Endometrial microvascular endothelial cells (primary cell): ENCODE measurements around the gene SMIM44. TPM values are rescaled to one million over a fixed set of nuclear protein-coding genes. Genes with fewer than 3 reads are reported as not detected.

Experiments used
- in situ Hi-C: cut with HindIII; loops from 2 replicates; pipeline ENCODE4 v1.10.0; 2017; ENCODE audit warnings: low sequenced_read_pairs, low pct_unique_long_range_greater_than_20kb; ENCODE audit errors: inconsistent ontology term
- total RNA-seq: library from RNA; depleted of rRNA; stranded (reverse); fragments of >200 nt; gene quantifications from one replicate; pipeline ENCODE4 v1.2.3, GENCODE V29; 2015; ENCODE audit errors: inconsistent ontology term

SMIM44 gene
- total RNA-seq, 1 donor from 2014 or later: not detected

DNA sequence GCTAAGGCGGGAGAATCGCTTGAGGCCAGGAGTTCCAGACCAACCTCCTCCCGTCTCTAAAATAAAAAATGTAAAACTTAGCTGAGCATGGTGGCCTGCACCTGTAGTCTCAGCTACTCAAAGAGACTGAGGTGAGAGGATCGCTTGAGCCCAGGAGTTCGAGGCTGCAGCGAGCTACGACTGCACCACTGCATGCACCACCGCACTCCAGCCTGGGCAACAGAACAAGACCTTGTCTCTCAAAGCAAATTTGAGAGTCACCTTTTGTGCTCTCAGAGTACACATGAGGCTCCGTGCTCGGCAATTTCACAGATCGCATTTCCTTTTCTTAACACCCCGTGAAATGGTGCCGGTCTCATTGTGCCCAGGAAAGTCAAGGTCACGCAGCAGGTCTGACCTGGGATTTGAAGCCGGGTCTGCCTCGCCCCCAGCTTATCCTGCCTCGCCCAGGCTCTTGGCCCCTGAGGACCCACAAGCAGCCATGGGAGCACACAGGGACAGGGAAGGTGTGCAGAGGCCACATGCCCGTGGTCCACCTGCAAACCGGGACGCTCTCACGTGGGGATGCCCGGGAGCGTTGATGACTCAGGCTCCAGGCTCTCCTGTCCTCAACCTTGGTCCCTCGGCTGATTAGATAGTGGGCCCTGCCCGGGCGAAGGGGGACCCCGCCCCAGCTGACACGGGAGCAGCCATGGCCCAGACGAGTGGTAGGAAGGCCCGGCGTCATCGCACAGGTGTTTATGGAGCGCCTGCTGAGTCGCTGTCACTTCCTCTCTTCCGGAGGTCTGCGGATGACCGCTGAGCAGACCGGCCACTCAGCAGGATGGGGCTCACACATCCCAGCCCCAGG is 1.8 kb downstream of the SMIM44 start:
- in situ Hi-C loops: no loop called here

GRCh38 chr19:3480383-3481091 is 2.7 kb downstream of the SMIM44 start, which contains the start of gene SMIM24:
Gene SMIM24, minus strand, starts transcription at chr19:3480525. Its CDS starts 62 bp downstream, at chr19:3480463.
- in situ Hi-C loops: no loop called here

DNA sequence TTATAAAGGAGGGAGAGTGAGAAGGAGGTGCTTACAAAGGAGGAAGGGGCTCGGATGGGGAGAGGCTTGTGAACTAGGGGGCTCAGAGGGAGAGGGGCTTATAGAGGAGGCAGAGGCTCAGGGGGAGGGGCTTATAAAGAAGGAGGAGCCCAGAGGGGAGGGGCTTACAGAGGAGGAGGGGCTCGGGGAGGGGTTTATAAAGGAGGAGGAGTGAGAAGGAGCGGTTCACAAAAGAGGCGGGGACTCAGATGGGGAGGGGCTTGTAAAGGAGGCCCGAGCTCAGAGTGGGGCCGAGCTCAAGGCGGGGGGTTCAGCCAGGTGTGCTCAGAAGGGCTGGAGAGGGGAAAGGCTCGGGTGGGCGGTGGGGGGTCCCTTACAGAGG is 3.4 kb downstream of the SMIM44 start:
- in situ Hi-C loops: no loop called here

DNA sequence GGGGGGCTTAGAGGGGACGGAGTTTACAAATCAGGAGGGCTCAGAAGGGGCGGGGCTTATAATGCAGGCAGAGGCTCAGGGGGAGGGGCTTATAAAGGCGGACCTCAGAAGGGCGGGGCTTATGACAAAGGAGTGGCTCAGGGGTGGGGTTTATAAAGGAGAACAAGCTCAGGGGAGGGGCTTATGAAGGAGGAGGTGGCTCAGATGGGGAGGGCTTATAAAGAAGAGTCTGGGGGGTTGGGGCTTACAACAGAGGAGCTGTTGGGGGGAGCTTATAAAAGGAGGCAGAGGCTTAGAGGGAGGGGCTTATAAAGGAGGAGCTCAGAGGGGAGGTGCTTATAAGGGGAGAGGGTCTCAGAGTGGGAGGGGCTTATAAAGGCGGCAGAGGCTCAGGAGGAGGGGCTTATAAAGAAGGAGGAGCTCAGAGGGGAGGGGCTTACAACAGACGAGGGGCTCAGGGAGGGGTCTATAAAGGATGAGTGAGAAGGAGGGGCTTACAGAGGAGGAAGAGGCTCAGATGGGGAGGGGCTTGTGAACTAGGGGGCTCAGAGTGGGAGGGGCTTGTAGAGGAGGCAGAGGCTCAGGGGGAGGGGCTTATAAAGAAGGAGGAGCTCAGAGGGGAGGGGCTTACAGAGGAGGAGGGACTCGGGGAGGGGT is 3.9 kb downstream of the SMIM44 start:
- in situ Hi-C loops: no loop called here

DNA sequence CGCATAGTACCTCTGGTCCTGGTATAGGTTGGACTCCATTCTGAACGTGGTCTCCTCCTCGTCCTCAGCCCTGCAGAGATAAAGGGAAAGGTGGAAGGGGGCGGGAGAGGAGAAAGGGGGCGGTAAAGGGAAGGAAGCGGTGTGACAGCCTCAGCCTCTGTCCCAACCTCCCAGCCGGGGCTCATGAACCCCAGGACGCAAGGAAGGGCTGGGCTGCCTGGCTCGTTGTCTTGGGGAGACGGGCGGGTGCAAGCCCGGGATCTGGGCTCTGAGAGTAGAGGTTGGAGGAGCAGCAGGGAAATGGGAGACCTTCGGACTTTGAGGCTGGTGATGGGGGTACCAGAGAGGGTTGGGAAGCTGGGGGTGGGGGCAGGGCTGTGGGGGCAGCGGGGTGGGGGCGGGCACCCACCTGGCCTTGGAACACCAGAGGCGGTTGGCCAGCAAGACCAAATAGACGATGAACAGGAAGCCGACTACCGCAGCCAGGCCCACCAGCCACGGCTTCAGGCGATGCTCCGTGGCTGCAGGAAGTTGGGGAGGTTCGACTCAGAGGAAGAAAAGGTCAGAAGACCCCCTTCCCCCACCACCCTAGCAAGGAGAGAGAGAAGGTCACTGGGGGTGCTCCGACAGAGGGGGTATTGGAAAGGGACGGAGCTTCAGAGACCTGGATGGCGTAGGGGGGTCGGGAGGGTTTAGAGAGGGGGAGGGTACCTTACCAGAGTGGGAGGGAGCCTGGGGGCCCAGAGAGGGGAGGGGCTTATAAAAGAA is 4.6 kb downstream of the SMIM44 start:
- in situ Hi-C loops: no loop called here

DNA sequence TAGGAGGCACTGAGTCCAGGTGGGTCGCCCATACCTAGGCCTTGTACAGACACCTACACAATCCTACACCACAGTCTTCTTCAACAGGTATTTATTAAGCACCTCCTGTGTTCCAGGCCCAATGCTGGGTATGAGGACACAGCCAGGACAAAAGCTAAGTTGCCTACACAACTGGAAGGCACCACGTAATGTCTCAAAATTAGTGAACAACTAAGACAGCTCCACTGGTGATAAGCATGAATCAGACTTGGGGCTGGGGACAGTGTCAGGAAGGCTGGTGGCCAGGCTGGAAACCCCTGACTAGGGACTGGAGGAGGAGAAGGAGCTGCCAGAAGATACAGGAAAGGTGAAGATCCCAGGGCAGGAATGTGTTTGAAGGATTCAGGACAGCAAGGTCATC is 5.3 kb downstream of the SMIM44 start:
- in situ Hi-C loops: no loop called here

DNA sequence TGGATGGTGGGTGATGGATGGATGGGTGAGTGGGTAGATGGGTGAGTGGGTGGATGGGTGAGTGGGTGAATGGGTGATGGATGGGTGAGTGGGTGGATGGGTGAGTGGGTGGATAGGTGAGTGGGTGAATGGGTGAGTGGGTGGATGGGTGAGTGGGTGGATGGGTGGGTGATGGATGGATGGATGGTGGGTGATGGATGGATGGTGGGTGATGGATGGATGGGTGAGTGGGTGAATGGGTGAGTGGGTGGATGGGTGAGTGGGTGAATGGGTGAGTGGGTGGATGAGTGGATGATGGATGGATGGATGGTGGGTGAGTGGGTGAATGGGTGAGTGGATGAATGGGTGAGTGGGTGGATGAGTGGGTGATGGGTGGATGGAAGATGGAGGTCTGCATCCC is 5.7 kb downstream of the SMIM44 start:
- in situ Hi-C loops: no loop called here

DNA sequence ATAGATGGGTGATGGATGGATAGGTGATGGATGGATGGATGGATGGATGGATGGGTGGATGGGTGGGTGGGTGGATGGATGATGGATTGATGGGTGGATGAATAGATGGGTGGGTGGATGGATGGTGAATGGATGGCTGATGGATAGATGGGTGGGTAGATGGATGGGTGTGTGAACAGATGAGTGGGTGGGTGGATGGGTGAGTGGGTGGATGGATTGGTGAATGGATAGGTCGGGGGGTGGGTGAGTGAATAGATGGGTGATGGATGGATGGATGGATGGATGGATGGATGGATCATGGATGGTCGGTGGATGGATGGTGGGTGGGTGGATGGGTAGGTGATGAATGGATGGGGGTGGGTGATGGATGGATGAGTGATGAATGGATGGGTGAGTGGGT is 6.4 kb downstream of the SMIM44 start:
- in situ Hi-C loops: no loop called here

- in situ Hi-C loops: no loop called here
Observed at GRCh38 chr19:3475449-3475848, 7.8 kb downstream of the SMIM44 start.

DNA sequence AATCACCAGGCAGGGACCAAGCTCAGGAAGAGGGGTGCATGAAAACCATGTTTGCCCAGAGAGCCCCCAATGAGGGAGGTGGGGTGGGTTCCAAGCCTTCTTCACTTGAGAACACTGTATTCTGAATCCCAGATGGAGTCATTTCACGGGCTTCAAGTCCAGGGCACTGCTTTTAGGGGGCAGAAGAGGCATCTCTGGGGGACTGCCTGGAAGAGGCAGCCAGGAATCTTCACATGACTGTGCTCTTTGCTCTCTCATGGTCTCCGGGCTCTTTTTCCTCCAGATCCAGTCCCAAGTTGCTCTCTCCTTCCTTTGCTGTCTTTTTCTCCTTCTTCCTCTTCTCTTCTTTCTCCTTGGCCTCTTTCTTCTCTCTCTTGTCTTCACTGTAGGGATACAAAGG is 8.6 kb downstream of the SMIM44 start:
- in situ Hi-C loops: no loop called here

DNA sequence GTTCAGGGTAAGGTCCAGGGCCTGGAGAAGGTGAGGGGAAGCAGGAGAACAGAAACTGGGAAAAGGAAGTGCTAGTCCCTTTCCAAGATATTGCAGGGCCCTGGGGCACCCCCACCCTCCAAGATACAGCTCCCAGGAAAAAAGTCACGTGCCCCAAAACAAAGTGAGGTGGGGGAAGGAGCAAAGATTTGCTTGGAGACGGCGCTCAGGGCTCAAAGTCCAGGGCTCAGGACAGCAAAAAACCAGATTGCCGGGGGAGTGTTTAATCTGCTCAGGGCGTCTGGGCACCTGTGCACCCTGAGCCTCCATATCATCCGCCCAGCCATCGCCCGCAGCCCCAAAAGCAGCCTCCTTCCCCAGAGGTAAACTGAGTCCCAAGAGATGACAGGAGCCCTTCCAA is 9.2 kb downstream of the SMIM44 start:
- in situ Hi-C loops: no loop called here

DNA sequence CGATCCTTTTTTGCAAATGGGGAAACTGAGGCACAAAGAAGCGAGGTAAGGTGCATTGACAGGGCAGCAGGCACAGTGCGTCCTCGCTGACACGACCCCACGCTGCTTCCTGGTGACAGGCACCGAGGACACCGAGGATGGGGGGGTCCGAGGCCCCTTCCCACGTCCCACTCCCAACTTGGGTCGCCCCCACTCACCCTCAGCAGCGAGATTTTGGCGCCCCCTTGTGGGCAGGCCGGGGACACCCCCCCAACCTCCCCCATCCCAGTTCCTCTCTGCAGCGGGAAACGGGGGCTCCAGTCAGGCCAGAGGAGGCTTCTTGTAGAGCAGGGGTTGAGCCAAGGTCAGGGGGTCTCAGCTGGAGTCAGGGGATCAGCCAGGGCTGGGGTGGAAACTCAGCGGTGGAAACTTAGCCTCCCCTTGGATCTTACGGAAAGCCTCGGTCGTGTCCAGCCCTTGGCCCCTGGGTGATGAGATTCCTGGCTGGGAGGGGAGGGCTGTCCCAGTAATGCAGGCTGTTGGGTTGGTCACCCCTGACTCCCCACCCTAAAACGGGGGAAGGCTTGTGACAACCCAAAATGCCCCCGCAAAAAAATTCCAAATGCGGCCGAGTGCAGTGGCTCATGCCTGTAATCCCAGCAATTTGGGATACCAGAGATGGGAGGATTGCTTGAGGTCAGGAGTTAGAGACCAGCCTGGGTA is 11.1 kb downstream of the SMIM44 start:
- in situ Hi-C loops: no loop called here

DNA sequence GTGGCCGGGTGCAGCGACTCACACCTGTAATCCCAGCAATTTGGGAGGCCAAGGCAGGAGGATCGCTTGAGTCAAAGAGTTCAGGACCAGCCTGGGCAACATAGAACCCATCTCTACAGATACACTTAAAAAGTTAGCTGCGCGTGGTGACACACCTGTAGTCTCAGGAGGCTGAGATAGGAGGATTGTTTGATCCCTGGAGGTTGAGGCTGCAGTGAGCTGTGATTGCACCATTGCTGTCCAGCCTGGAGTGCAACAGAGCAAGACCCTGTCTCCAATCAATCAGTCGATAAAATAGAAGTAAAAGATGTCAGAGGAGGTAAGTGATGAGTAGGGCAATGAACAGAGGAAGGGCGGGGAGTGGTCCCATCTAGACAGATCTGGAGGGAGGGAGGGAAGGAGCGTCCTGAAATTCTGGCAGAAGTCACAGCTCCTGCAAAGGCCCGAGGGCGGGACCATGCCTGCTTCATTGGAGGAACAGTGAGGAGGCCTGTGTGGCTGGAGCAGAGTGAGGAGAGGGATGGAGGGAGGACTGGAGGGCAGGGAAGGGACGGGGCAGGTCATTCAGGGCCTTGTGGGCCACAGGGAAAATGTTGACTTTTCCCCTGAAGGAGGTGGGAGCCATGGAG is 12.6 kb downstream of the SMIM44 start:
- in situ Hi-C loops: no loop called here

DNA sequence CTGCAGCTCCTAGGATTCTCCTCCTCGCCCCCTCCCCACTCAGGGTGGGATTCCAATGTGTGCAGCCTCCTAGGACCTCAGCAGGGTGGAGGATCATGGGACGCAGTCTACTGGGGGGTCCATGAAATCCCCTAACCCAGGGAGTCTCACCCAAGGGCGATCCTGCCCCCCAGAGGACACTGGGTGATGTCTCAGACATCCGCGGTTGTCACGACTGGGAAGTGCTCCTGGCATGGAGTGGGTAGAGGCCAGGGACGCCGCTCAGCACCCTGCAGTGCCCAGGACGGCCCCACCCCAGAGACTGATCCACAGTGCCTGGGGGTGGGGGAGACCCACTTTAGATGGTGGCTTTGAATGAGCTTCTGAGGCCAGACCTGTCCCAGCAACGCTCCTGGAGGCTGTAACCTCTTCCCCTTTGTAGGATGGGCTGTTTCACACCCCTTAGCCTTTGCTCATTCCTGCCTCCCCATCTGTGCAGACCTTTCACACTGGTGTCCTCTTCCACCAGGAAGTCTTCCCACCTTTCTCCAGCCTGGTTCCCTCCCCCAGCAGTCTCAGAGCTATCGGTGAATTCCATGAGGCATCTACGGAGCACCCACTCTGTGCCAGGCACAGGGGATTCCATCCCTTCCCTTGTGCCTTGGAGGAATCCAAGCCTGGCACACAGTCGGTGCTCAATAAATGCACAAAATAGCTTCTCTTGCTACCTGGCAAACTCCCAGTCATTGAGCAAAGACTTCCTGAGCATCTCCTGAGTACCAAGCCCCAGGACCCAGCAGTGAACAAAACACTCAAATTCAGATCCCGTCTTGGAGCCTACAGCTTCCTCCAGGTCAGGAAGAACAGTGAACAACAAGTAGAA is 13.4 kb downstream of the SMIM44 start:
- in situ Hi-C loops: no loop called here

DNA sequence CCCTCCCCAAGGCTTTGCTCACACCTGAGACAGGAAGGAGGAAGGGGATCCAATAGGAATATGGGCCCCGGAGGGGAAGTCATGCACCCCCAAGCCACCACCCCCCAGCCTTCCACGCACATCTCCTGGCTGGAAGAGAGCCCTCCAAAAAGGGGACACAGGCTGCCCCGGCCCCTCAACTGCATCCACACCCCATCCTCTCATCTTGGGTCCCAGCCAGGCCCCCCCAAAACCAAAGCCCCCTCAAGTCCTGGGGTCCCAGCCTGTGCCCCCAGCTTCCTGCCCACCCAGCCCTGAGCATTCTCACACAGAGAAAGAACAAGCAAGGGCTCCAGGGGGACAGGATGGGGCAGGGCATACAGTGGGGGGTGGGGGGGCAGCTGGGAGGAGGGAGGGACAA is 15.0 kb downstream of the SMIM44 start:
- in situ Hi-C loops: no loop called here

DNA sequence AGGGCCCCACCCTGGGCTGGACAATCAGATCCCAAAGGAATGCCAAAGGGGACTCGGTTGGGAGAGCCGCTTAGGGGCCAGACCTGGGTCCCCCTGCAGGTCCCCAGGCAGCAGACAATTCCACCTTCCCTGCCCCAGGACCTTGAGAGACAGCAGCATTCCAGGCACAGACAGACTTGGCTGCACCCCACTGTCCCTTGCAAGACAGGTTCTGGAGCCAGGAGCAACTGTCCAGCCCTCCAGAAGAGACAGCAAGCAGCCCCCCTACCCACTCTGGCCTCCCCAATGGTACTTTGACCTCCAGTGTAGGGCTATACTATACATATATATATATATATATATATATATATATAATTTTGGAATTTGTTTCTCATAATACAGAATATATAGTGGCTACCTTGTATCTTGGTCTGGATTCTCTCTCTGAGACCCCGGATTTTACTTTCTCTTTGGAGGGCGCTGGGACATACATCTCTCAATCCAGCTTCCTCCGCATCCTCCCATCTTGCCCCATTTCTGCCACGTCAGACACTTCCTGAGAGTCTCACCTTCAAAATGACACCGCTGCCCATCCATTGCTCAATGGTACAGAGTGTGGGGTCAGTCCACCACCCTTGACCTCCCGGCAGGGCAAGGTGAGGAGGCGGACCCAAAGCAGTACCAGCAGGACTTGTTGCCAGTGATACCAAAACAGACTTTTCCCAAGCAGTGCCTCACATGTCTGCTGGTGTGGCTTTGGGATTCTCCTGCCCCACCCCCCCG is 15.6 kb downstream of the SMIM44 start:
- in situ Hi-C loops: no loop called here

DNA sequence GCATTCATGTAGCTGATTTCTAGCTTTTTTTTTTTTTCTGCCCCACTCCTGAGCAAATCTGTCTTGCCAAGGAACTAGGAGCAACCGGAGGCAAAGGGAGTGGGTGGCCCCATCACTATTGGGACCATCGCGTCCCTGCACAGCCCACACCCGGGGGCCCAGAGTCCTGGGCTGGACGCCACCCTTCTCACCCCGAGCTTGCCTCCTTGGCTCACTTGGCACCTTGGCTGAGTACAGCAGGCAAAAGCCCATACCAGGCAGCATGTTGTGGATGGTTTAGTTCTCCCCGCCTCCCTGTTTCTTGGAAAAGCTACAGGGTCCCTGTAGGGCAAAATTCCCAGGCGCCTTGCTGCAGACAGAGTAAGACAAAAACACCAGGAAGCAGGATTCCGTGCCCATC is 16.6 kb downstream of the SMIM44 start:
- in situ Hi-C loops: no loop called here
